H9 (cell line): Measurements from ENCODE around the gene STIL. TPM values are rescaled to one million over a fixed set of nuclear protein-coding genes. Genes with fewer than 3 reads are reported as not detected.

Experiments used
- DNase-seq: peaks from one replicate; pipeline ENCODE4 v3.0.0-alpha.2; 2017
- H2AFZ ChIP-seq: one replicate; pipeline ENCODE4 v1.6.1; 2013; ENCODE audit warnings: mild to moderate bottlenecking, low read length, control low read depth, moderate library complexity
- H2AK5ac ChIP-seq: 2 replicates; pipeline ENCODE4 v1.6.1; 2013; ENCODE audit warnings: low read length, control low read depth, mixed read lengths; ENCODE audit not compliant: insufficient read length
- H2BK120ac ChIP-seq: one replicate; pipeline ENCODE4 v1.6.1; 2013; ENCODE audit warnings: low read depth, mild to moderate bottlenecking, low read length, control low read depth, inconsistent platforms; ENCODE audit not compliant: poor library complexity, severe bottlenecking
- H2BK12ac ChIP-seq: 2 replicates; pipeline ENCODE4 v1.6.1; 2013; ENCODE audit warnings: low read length, control low read depth, mixed read lengths, low read depth; ENCODE audit not compliant: insufficient read length
- H2BK15ac ChIP-seq: 2 replicates; pipeline ENCODE4 v1.6.1; 2013; ENCODE audit warnings: low read depth, low read length, control low read depth
- H2BK20ac ChIP-seq: one replicate; pipeline ENCODE4 v1.6.1; 2013; ENCODE audit warnings: low read depth, mild to moderate bottlenecking, low read length, control low read depth, inconsistent platforms; ENCODE audit not compliant: poor library complexity, severe bottlenecking
- H2BK5ac ChIP-seq: 2 replicates; pipeline ENCODE4 v1.6.1; 2013; ENCODE audit warnings: low read length, control low read depth, mixed read lengths; ENCODE audit not compliant: insufficient read length
- H3K14ac ChIP-seq: 2 replicates; pipeline ENCODE4 v1.6.1; 2013; ENCODE audit warnings: low read length, control low read depth; ENCODE audit not compliant: insufficient read depth
- H3K18ac ChIP-seq: 2 replicates; pipeline ENCODE4 v1.6.1; 2013; ENCODE audit warnings: low read depth, mild to moderate bottlenecking, mixed read lengths, low read length, control low read depth; ENCODE audit not compliant: insufficient read length
- H3K23ac ChIP-seq: 2 replicates; pipeline ENCODE4 v1.6.1; 2013; ENCODE audit warnings: low read length, control low read depth, mixed read lengths, low read depth; ENCODE audit not compliant: insufficient read length
- H3K23me2 ChIP-seq: 2 replicates; pipeline ENCODE4 v1.6.1; 2013; ENCODE audit warnings: low read depth, mild to moderate bottlenecking, mixed read lengths, low read length, control low read depth; ENCODE audit not compliant: insufficient read length, poor library complexity, severe bottlenecking
- H3K27ac ChIP-seq: 2 replicates; pipeline ENCODE4 v1.5.1; 2013; ENCODE audit warnings: low read length, control low read depth, mixed read lengths, low read depth; ENCODE audit not compliant: insufficient read length
- H3K27me3 ChIP-seq: 2 replicates; pipeline ENCODE4 v1.6.1; 2013; ENCODE audit warnings: low read length, control low read depth, inconsistent platforms; ENCODE audit not compliant: insufficient read depth
- H3K4ac ChIP-seq: 2 replicates; pipeline ENCODE4 v1.6.1; 2013; ENCODE audit warnings: low read depth, mild to moderate bottlenecking, control low read depth, inconsistent platforms, low read length, moderate library complexity
- H3K4me1 ChIP-seq: 2 replicates; pipeline ENCODE4 v1.6.1; 2013; ENCODE audit warnings: low read length, control low read depth, inconsistent platforms; ENCODE audit not compliant: insufficient read depth
- H3K4me2 ChIP-seq: 2 replicates; pipeline ENCODE4 v1.6.1; 2013; ENCODE audit warnings: low read length, control low read depth, mixed read lengths; ENCODE audit not compliant: insufficient read length, insufficient read depth
- H3K56ac ChIP-seq: 2 replicates; pipeline ENCODE4 v1.6.1; 2013; ENCODE audit warnings: low read depth, mild to moderate bottlenecking, mixed read lengths, low read length, control low read depth; ENCODE audit not compliant: insufficient read length
- H3K79me1 ChIP-seq: 2 replicates; pipeline ENCODE4 v1.6.1; 2013; ENCODE audit warnings: low read depth, mild to moderate bottlenecking, moderate library complexity, low read length, control low read depth, inconsistent platforms; ENCODE audit not compliant: insufficient read depth, poor library complexity, severe bottlenecking
- H3K79me2 ChIP-seq: 2 replicates; pipeline ENCODE4 v1.6.1; 2013; ENCODE audit warnings: low read length, control low read depth, inconsistent platforms; ENCODE audit not compliant: insufficient read depth
- H3K9ac ChIP-seq: 2 replicates; pipeline ENCODE4 v1.6.1; 2013; ENCODE audit warnings: low read length, control low read depth, mixed read lengths; ENCODE audit not compliant: insufficient read length; ENCODE audit errors: extremely low read depth
- H3K9me3 ChIP-seq: one replicate; pipeline ENCODE4 v1.6.1; 2013; ENCODE audit warnings: low read depth, low read length, inconsistent platforms; ENCODE audit not compliant: control insufficient read depth
- H3T11ph ChIP-seq: one replicate; pipeline ENCODE4 v1.6.1; 2013; ENCODE audit warnings: mild to moderate bottlenecking, low read length, control low read depth, inconsistent platforms
- H4K20me1 ChIP-seq: one replicate; pipeline ENCODE4 v1.6.1; 2013; ENCODE audit not compliant: control insufficient read depth, insufficient read length, insufficient read depth
- H4K5ac ChIP-seq: 2 replicates; pipeline ENCODE4 v1.6.1; 2013; ENCODE audit warnings: low read depth, mild to moderate bottlenecking, mixed read lengths, low read length, control low read depth; ENCODE audit not compliant: insufficient read length
- H4K8ac ChIP-seq: replicated peaks from 2 replicates; pipeline ENCODE4 v1.6.1; 2013; ENCODE audit warnings: low read length, control low read depth, mixed read lengths, low read depth; ENCODE audit not compliant: insufficient read length
- H4K91ac ChIP-seq: 2 replicates; pipeline ENCODE4 v1.6.1; 2013; ENCODE audit warnings: low read depth, mild to moderate bottlenecking, moderate library complexity, mixed read lengths, low read length, control low read depth; ENCODE audit not compliant: insufficient read length
- H3K27ac Mint-ChIP-seq, 3 experiments: 2 replicates in 2 of 3; 3 replicates in 1 of 3; pipeline ENCODE4 v1.8.0; 2020 to 2021; ENCODE audit warnings: mixed read lengths in 3 of 3, mild to moderate bottlenecking in 1 of 3, moderate library complexity in 1 of 3
- H3K27me3 Mint-ChIP-seq: 2 replicates; pipeline ENCODE4 v1.8.0; 2021; ENCODE audit warnings: low read depth, mild to moderate bottlenecking, moderate library complexity, mixed read lengths
- H3K36me3 Mint-ChIP-seq, 3 experiments: 2 replicates in 2 of 3; 3 replicates in 1 of 3; pipeline ENCODE4 v1.8.0; 2020 to 2021; ENCODE audit warnings: low read depth in 3 of 3, mixed read lengths in 3 of 3; ENCODE audit not compliant: insufficient read depth in 1 of 3
- H3K4me1 Mint-ChIP-seq, 2 experiments: 2 replicates each; pipeline ENCODE4 v1.8.0; 2020; ENCODE audit warnings: mixed read lengths in 2 of 2
- H3K4me3 Mint-ChIP-seq, 2 experiments: 2 replicates in 1 of 2; 3 replicates in 1 of 2; pipeline ENCODE4 v1.8.0; 2020 to 2021; ENCODE audit warnings: mild to moderate bottlenecking in 2 of 2, mixed read lengths in 2 of 2, moderate library complexity in 1 of 2
- H3K9me3 Mint-ChIP-seq, 2 experiments: 2 replicates in 1 of 2; 3 replicates in 1 of 2; pipeline ENCODE4 v1.8.0; 2020; ENCODE audit warnings: mild to moderate bottlenecking in 2 of 2, mixed read lengths in 2 of 2, moderate library complexity in 1 of 2
- CTCF ChIP-seq: fragments of 200-600 bp; sonication (generic); conservative IDR thresholded peaks from 3 replicates; pipeline ENCODE4 v1.8.0; 2021; ENCODE audit warnings: antibody characterized with exemption, mild to moderate bottlenecking
- WGBS: extraction: QIAGEN DNeasy Blood & Tissue Kit; methylation state at CpG from one replicate; pipeline ENCODE4 v1.1.7; 2013; ENCODE audit warnings: missing lambda C conversion rate, low lambda C conversion rate, mixed read lengths; ENCODE audit not compliant: insufficient read length; ENCODE audit errors: extremely low coverage; 5-methylcytosine and 5-hydroxymethylcytosine counted together
- total RNA-seq: library from RNA; stranded (reverse); gene quantifications from 2 replicates; pipeline ENCODE4 v1.2.1, GENCODE V29; 2021

The STIL gene
- total RNA-seq, 1 experiment from 2014 or later: 26.6 TPM

GRCh38 chr1:47337350-47337749 lies 23.4 kb upstream of the STIL start:
- H2BK120ac ChIP-seq: no peak overlapping the region
- peaks cover 0 to 5% (median 2%) of the 10 kb centered on the region in 3 experiments; a peak in 4 of 7 replicates for H3K36me3 Mint-ChIP-seq
- no peak overlapping the region for H3K9ac ChIP-seq
- no peak overlapping the region for H2BK5ac ChIP-seq
- no peak for DNase-seq
- no peak overlapping the region for H3K4me2 ChIP-seq
- no peak for TF ChIP-seq CTCF
- H2AFZ ChIP-seq: no peak overlapping the region
- H3K4me3 Mint-ChIP-seq: no peak overlapping the region
- no peak overlapping the region for H2BK20ac ChIP-seq
- no peak overlapping the region for H3K23ac ChIP-seq
- no peak overlapping the region for H3K14ac ChIP-seq
- no peak overlapping the region for H2BK12ac ChIP-seq
- no peak overlapping the region for H3K4ac ChIP-seq
- no peaks in the 10 kb centered on the region for H3K27me3 ChIP-seq
- WGBS: no CpG with 5 or more reads among the region's 6 CpGs
- no peaks in the 10 kb centered on the region for H3K79me1 ChIP-seq
- H4K8ac ChIP-seq: no peak overlapping the region
- no peak overlapping the region for H2AK5ac ChIP-seq
- H4K5ac ChIP-seq: no peak overlapping the region
- H3K56ac ChIP-seq: no peak overlapping the region
- H3K79me2 ChIP-seq: peaks cover 2% of the 10 kb centered on the region; the same call in 1 of the 2 replicates
- no peak overlapping the region for H2BK15ac ChIP-seq
- no peak overlapping the region for H3K27ac ChIP-seq
- no peaks in the 10 kb centered on the region for H3K27me3 Mint-ChIP-seq
- H3K9me3 Mint-ChIP-seq: no peaks in the 10 kb centered on the region; a peak in 1 of 5 replicates
- no peak overlapping the region for H4K91ac ChIP-seq
- H3K27ac Mint-ChIP-seq: no peak overlapping the region
- peaks cover 6% of the 10 kb centered on the region in 2 experiments for H3K4me1 Mint-ChIP-seq
- no peaks in the 10 kb centered on the region for H4K20me1 ChIP-seq
- no peaks in the 10 kb centered on the region for H3K9me3 ChIP-seq
- peaks cover 7% of the 10 kb centered on the region for H3K23me2 ChIP-seq
- H3K18ac ChIP-seq: no peak overlapping the region
- H3T11ph ChIP-seq: no peak overlapping the region
- H3K4me1 ChIP-seq: peaks cover 2% of the 10 kb centered on the region; the same call in 1 of the 2 replicates
